Stimulated activated CD4-positive, alpha-beta T cell treated with anti-CD3 and anti-CD28 coated beads, Interleukin-1b, Interleukin-23, amount 100 ng/mL, for 48 hours (primary cell): ENCODE measurements around the gene VPS13D.

Source experiments
- DNase-seq: peaks from one replicate; pipeline ENCODE4 v3.0.0-alpha.2; 2020

The VPS13D gene

DNA sequence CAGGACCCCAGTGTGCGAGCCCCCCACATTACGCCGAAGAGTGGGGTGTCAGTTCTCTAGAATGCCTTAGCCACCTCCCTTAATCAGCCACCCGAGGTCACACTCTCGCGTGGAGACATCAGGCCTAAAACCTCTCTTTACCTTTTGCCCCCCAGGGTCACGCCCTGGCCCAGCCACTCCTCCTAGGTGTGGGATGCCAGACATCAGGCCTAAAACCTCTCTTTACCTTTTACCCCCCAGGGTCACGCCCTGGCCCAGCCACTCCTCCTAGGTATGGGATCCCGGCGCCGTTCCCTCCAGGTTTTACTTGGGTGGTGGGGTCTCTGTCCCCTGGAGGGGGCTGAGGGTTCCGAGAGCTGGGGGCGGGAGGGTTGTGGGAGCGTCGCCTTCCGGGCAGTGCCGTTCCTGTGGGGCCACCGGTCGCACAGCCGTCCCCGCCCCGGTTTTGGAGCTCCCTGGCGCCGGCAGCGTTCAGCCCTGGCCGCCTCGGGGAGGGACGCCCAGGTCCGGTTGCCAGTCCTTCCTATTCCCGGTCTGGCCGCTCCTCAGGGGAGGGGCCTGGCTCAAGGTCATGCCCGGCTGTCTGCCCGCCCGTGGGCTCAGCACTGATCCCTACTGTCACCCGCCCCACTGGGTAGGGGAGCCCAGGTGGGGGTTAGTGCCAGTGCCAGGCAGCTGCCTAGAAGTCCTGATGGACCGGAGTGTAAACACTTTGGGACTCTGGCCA lies 882 bp downstream of the VPS13D start:
- no peak for DNase-seq

DNA sequence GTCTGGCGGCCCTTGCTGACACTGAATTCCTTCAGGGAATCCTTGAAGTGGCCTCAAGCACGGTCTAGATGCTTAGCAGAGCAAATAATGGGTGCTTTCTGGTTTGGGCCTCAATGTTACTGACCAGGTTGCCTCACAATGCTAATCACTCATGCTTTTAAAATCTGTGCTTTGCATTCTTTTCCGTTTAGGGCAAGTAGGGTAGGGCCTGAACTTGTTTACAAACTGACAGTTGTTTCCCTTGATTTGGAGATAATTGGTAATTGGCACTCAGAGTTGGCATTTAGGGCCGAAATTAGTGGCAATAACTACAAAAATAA lies 1.4 kb downstream of the VPS13D start:
- DNase-seq = no peak

- DNase-seq = peak; percentile 16
These were observed 2.4 kb downstream of the VPS13D start for GRCh38 chr1:12232221-12232620.

DNA sequence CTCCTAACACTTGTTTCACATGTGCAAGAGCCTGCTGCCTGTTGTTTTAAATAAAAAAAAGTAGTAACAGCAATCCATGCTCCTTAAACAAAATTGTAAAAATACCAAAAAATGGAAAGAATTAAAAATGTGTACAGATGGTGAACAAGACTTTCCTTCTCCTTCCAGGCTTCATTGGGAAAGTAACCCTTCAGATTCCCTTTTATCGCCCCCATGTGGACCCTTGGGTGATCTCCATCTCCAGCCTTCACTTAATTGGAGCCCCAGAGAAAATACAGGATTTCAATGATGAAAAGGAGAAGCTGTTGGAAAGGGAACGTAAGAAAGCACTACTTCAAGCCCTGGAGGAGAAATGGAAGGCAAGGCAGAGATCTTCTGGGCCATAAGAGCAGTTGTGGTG lies 14.2 kb downstream of the VPS13D start:
- DNase-seq = no peak

DNA sequence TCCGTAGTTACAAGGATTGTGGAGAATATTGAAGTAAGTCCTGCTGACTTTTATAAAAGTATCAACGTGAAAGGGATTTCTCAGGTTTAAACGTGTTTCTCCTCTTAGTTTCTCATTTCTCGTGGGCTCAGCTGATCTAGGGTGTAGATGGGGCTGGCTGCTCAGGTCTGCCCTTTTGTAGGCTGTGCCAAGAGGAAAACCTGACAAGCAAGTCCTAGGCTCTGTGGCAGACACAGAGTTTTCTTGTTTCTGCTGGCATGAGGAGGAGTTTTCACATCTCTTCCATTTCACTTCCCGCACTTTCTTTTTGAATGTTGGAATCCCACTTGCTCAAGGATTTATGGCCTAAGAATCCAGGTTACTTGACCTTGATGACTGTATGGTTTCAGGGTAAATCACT lies 14.8 kb downstream of the VPS13D start:
- no peak for DNase-seq

- no peak for DNase-seq
These were observed 15.3 kb downstream of the VPS13D start for GRCh38 chr1:12245116-12245515.

DNA sequence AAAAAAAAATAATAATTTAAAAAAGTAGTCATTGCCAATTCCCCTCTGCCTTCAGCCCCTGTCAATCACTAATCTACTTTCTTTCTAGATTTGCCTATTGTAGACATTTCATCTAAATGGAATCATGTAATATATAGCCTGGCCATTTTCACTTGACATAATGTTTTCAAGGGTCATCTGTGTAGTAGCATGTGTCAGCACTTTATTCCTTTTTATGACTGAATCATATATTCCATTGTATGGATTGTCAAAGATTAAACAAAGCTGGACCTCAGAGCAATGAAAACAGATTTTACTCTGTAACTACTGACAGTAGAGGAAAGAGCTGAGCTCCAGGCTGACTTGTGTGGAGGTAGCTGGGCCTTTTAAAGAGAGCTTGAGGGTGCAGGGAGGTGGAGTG lies 15.9 kb downstream of the VPS13D start:
- no peak for DNase-seq

- no peak for DNase-seq
These were observed 16.8 kb downstream of the VPS13D start for GRCh38 chr1:12246584-12246983.

GRCh38 chr1:12249181-12249580 lies 19.4 kb downstream of the VPS13D start:
- DNase-seq = no peak

DNA sequence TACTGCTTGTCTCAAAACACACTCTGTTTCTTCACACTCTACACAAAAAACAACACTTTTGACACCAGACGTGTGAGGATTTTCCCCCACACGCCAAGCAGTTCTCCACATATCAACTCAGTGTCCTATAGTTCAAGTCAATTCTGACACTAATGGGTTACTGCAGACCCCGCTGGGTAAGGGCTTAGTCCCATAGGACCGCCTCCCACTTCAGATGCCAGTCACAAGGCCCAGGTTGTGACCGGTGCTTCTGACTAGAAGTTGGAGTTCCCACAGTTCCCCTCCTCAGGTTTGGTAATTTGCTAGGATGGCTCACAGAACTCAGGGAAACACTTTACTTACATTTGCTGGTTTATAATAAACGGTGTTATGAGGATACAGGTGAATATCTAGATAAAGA lies 19.9 kb downstream of the VPS13D start:
- DNase-seq = no peak

GRCh38 chr1:12251442-12251841 lies 21.6 kb downstream of the VPS13D start:
- DNase-seq = no peak

GRCh38 chr1:12255913-12256312 lies 26.1 kb downstream of the VPS13D start:
- DNase-seq = no peak

DNA sequence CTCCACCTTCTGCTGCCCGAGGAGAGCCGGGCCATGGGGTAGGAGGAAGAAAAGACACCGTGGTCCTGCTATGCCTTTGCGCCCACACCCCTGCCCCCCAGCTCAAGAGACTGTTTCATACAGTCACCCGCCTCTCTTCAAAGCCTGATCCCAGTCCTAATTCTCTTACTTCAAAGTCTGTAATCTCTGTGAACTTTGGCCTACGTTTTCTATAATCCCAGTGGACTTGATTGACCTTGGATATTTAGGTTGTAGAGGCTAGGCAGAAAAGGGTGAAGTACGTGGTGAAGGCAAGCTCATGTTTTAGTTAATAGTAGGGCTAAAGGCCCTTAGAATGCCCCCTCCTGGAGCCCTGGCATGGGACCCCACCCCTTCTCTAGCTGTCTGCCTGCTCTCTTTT lies 28.4 kb downstream of the VPS13D start:
- DNase-seq = no peak

DNA sequence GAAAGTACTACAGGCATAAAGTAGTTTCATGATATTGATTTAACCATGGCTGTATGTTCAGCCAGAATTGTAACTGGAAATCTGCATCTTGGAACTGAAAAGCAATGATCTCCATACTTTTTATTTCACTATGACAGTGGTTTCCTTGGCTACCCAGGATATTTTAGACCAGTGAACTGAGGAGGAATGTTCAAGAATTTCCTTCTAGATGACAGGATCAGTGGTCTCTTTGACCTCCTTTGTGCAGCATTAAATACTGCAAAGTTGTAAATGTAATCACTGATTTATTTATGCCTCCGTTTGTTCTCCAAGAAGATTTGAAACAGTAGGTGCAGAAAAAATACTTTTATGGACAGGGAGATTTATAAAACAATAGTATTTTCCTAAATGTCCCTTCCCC lies 39.5 kb downstream of the VPS13D start:
- DNase-seq = no peak

- no peak for DNase-seq
These were observed 41.2 kb downstream of the VPS13D start for GRCh38 chr1:12271033-12271432.

DNA sequence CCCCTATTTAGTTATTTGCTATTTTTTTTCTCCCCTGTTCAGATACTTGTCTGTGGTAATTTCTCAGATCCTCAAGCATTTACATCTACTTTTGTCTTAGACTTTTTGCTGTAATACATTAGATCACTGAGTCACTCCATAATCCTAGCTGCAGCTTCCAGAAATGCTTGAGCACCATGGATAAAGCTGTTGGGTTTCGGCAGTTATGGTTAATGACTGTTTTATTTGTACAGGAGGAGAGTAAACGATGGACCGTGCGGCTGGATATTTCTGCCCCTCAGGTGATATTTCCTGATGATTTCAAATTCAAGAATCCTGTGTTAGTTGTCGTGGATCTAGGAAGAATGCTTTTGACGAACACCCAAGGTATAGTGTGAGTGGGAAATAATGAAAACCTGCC lies 42.9 kb downstream of the VPS13D start:
- DNase-seq = no peak

GRCh38 chr1:12275370-12275769 lies 45.5 kb downstream of the VPS13D start:
- peak; percentile 35 for DNase-seq

GRCh38 chr1:12276225-12276624 lies 46.4 kb downstream of the VPS13D start:
- DNase-seq = no peak

DNA sequence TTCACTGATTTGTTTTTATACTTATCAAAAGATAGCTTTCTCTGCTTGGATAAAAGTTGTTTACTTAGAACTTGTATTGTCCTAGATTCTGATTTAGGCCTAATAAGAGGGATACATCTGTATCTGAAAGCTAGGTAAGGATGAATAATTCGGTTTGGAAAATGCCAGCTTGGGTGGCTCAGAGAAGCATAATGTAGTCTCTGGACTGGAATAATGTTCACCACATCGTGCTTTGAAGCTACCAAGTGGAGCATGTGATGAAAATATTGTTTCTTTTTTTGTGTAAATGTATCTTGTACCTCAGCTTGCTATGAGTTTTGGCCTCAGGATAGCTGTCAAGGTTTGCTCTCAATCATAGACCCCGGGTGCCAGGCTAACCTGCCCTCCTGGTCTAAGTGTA lies 49.2 kb downstream of the VPS13D start:
- no peak for DNase-seq

DNA sequence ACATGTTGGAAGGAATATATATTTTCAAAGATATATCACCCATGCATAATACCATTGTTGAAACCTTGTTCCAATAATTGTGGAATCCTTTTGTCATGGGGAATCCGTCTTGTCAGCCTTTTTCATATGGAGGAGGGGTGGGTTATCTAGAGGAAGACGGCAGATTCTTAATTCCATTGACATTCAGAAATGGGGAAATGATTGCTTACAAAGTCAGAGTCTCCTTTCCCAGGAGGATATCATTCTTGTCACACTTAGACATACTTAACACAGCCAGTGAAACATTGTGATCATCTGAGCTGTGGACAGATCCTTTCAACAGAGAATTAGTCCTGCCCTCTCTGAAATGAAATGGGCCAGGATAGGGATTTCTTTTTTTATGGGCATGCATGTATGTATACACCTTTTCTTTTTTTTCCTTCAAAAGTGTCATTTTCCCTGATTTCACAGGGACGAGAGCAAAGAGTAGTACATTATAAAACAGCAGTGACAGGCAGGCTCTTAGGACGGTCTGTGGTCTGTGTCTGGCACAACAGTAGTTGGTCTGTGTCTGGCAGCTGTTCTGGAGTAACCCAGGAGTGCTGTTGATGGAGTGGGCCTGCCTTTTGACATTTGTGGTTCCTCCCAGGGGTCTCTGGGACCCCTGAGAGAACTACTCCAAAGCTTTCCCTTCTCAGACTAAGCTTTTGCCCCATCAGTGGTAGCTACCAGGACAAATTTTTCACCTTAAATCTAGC lies 50.1 kb downstream of the VPS13D start:
- DNase-seq = no peak

DNA sequence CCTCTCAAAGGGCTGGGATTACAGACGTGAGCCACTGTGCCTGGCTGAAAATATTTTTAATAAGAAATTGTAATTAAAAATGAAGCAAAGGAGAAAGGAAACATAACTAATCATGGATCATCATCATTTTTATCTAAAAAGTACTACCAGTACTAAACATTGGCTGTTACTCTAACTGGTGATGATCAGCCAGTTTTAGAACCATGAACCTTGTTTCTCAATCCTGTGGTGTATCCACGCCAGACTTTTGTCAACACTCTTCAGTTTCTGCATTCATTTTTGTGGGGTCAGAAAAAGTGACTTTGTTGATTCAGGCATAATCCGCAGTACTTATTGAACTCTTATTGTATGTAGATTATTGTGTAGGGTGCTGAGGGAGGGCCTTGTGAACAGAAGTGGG lies 52.3 kb downstream of the VPS13D start:
- DNase-seq = no peak

DNA sequence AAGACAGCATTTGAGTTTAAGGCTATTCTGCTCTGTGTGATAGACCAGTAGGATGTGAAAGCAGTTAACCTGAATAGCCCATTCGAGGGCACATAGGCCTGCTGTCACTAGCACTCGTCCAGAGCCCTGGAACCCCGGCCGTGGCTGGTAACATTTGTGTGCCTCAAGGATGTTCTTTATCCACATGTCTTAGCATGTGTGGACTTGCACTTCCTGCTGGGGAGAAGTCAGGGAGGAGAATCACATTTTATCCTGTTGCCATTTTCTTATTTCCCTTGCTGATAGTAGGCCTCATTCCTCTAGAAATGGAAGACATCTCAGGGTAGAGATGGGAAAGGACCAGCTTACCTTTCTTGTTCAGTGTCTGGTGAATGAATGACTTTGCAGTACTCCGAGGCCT lies 54.7 kb downstream of the VPS13D start:
- no peak for DNase-seq

DNA sequence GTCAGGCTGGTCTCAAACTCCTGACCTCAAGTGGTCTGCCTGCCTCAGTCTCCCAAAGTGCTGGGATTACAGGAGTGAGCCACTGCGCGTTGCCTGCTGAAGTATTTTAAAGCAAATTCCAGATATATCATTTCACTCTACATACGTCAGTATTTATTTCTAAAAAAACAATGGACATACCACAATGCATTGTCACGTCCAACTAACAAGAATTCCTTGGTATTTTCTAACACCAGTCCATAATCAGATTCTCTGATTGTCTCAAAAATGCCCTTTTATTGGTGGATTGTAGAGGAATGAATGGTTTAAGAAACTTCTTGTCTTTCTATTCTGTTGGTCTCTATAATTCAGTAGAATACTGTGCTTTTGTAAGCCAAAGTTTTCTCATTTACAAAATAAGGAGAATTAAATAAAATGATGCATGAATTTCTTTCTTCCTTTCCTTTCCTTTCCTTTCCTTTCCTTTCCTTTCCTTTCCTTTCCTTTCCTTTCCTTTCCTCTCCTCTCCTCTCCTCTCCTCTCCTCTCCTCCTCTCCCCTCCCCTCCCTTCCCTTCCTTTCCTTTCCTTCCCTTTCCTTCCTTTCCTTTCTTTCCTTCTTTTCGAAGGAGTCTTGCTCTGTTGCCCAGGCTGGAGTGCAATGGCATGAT lies 55.8 kb downstream of the VPS13D start:
- DNase-seq = no peak

GRCh38 chr1:12287869-12288268 lies 58.0 kb downstream of the VPS13D start:
- DNase-seq = no peak
